K562 (cell line): Measurements from ENCODE around the gene HAGHL. TPM values are rescaled to one million over a fixed set of nuclear protein-coding genes. Genes with fewer than 3 reads are reported as not detected.
A peak's percentile ranks its signal among the peaks of the same experiment; 100 is the strongest.

Experiments
- ARNT ChIP-seq, 2 experiments: fragments of 450-650 bp; IDR thresholded peaks; 2 replicates each; pipeline ENCODE4 v1.6.1; 2016; ENCODE audit warnings: mild to moderate bottlenecking in 1 of 2
- CTCFL ChIP-seq: IDR thresholded peaks from 2 replicates; pipeline ENCODE4 v1.6.1; 2011; ENCODE audit warnings: borderline replicate concordance, low read depth, mild to moderate bottlenecking, moderate library complexity, low read length; ENCODE audit not compliant: insufficient read depth, poor library complexity, severe bottlenecking
- ERF ChIP-seq: fragments of 450-650 bp; formaldehyde crosslinking; IDR thresholded peaks from 2 replicates; pipeline ENCODE4 v1.4.0; 2020; ENCODE audit warnings: mild to moderate bottlenecking, mixed read lengths
- FOXJ3 ChIP-seq: sonication (generic); formaldehyde crosslinking; IDR thresholded peaks from 2 replicates; pipeline ENCODE4 v1.4.0; 2020; ENCODE audit warnings: mild to moderate bottlenecking, missing genetic modification reagents
- FOXO4 ChIP-seq: fragments of 450-650 bp; formaldehyde crosslinking; IDR thresholded peaks from 2 replicates; pipeline ENCODE4 v1.4.0; 2020; ENCODE audit warnings: mild to moderate bottlenecking, moderate library complexity
- HEY1 ChIP-seq: fragments of 250-450 bp; sonication (Bioruptor Pico); IDR thresholded peaks from 2 replicates; pipeline ENCODE4 v1.5.0; 2020; ENCODE audit warnings: mild to moderate bottlenecking, moderate library complexity, borderline replicate concordance
- KDM1A ChIP-seq, 2 experiments: fragments of 450-650 bp; IDR thresholded peaks; 2 replicates each; pipeline ENCODE4 v1.6.1; 2016; ENCODE audit warnings: mild to moderate bottlenecking in 2 of 2
- MEF2A ChIP-seq: IDR thresholded peaks from 2 replicates; pipeline ENCODE4 v1.6.1; 2011; ENCODE audit warnings: low read depth, mild to moderate bottlenecking, low read length, moderate library complexity; ENCODE audit not compliant: control insufficient read depth
- NKRF ChIP-seq: fragments of 450-650 bp; IDR thresholded peaks from 2 replicates; pipeline ENCODE4 v1.6.1; 2016; ENCODE audit warnings: borderline replicate concordance
- RBBP5 ChIP-seq: fragments of 200-600 bp; sonication (generic); IDR thresholded peaks from 2 replicates; pipeline ENCODE4 v1.6.1; 2012; ENCODE audit warnings: borderline replicate concordance, mild to moderate bottlenecking, low read length, control low read depth, inconsistent platforms; ENCODE audit not compliant: insufficient read depth, poor library complexity, severe bottlenecking
- RFX7 ChIP-seq: fragments of 250-450 bp; sonication (Bioruptor Pico); IDR thresholded peaks from 2 replicates; pipeline ENCODE4 v1.5.1; 2021; ENCODE audit warnings: mild to moderate bottlenecking
- SIN3A ChIP-seq, 2 experiments: fragments of 150-350 bp in 1 of 2; IDR thresholded peaks; 2 replicates each; pipeline ENCODE4 v1.6.1; 2011 to 2016; ENCODE audit warnings: borderline replicate concordance in 2 of 2, low read depth in 2 of 2, low read length in 2 of 2, mild to moderate bottlenecking in 2 of 2, moderate library complexity in 2 of 2; ENCODE audit not compliant: control insufficient read depth in 1 of 2
- SP1 ChIP-seq: sonication (generic); formaldehyde crosslinking; IDR thresholded peaks from 2 replicates; pipeline ENCODE4 v1.8.1; 2022; ENCODE audit warnings: mild to moderate bottlenecking, missing genetic modification reagents
- TEAD1 ChIP-seq, 2 experiments: fragments of 450-650 bp in 1 of 2; sonication (generic) in 1 of 2; formaldehyde crosslinking; IDR thresholded peaks; 2 replicates each; pipeline versions ENCODE4 v1.4.0 to v1.8.0; 2020 to 2022; ENCODE audit warnings: mild to moderate bottlenecking in 2 of 2, missing genetic modification reagents in 1 of 2
- TRIM25 ChIP-seq: fragments of 450-650 bp; IDR thresholded peaks from 2 replicates; pipeline ENCODE4 v1.7.0; 2016; ENCODE audit warnings: borderline replicate concordance
- USF1 ChIP-seq: sonication (generic); formaldehyde crosslinking; IDR thresholded peaks from 2 replicates; pipeline ENCODE4 v1.9.0; 2022; ENCODE audit warnings: mild to moderate bottlenecking, missing genetic modification reagents
- WHSC1 ChIP-seq: IDR thresholded peaks from one replicate; pipeline ENCODE4 v1.6.1; 2012; ENCODE audit warnings: low read length, control low read depth, inconsistent platforms
- ZNF224 ChIP-seq: sonication (generic); formaldehyde crosslinking; IDR thresholded peaks from 2 replicates; pipeline ENCODE4 v1.8.0; 2022; ENCODE audit warnings: mild to moderate bottlenecking, missing genetic modification reagents
- polyA plus RNA-seq, 8 experiments: library from polyadenylated mRNA; depleted of rRNA in 4 of 8; stranded (reverse) in 5 of 8; unstranded in 3 of 8; fragments of >200 nt; fragmentation: Nextera tagmentation in 2 of 8; fragmentation: Illumina TruSeq in 1 of 8; extraction: Ambion mirVana in 2 of 8; extraction: Trizol in 1 of 8; gene quantifications; 2 replicates each; pipeline versions ENCODE4 v1.2.1 to v1.2.3, GENCODE V29; 2011 to 2014; ENCODE audit warnings: inconsistent platforms in 1 of 8, missing spikeins in 1 of 8
- total RNA-seq, 7 experiments: library from RNA; depleted of rRNA in 6 of 7; stranded (reverse); fragments of >200 nt in 6 of 7; fragmentation: Illumina TruSeq in 2 of 7; extraction: Trizol in 2 of 7; gene quantifications; 2 replicates each; pipeline versions ENCODE4 v1.2.1 to v1.2.3, GENCODE V29; 2011 to 2021; ENCODE audit warnings: low replicate concordance in 1 of 7

Gene HAGHL
- total and polyA plus RNA-seq, 9 of the 15 experiments (the other 6 are each of a cell fraction or from before 2014, with no cell fraction given) = 0.31 to 83.4 (median 20.7) TPM

- TF ChIP-seq HEY1 (CRISPR knock-in tag) (no peak), WHSC1 (no peak), CTCFL (no peak), FOXO4 (no peak), ERF (no peak), SP1 (CRISPR knock-in tag) (peak; percentile 27; the same call in 1 of the 2 replicates), SIN3A (IDR thresholded peaks at IDR 0.05; ENCODE audit: borderline replicate concordance in 2 of 2, control insufficient read depth in 1 of 2, low read depth in 2 of 2, low read length in 2 of 2) (peak; percentile 58 to 88; a peak in 3 of 4 replicates), TRIM25 (no peak), NKRF (peak; percentile 48; the same call in 1 of the 2 replicates), ZNF224 (CRISPR knock-in tag) (no peak), RBBP5 (peak; percentile 21), USF1 (CRISPR knock-in tag) (no peak; the same call in 1 of the 2 replicates), TEAD1 (CRISPR knock-in tag; IDR thresholded peaks at IDR 0.05) (no peak), RFX7 (no peak), FOXJ3 (no peak), KDM1A (IDR thresholded peaks at IDR 0.05) (no peak), ARNT (IDR thresholded peaks at IDR 0.05) (no peak), MEF2A (no peak)
Observed at GRCh38 chr16:728131-728889, 1.4 kb downstream of the HAGHL start (continued).
